HepG2 (cell line): ENCODE data around the gene CEACAM5. TPM values are rescaled to one million over a fixed set of nuclear protein-coding genes. Genes with fewer than 3 reads are reported as not detected.

Source experiments
- ATAC-seq: fragments of 200-7000 bp; cut with Tn5 transposase; 3 replicates; pipeline ENCODE4 v1.9.1; 2020; ENCODE audit warnings: mild to moderate bottlenecking, moderate library complexity
- BruUV-seq: library from RNA; stranded (reverse); fragments of 400-500 nt; replicated peaks from 2 replicates; lab custom pipeline; 2021; lab: Mats Ljungman, UMichigan
- CTCF ChIA-PET: fragments of 300-600 bp; formaldehyde crosslinking; extraction: SDS; loops from one replicate; lab custom pipeline; 2021; ENCODE audit warnings: low total read pairs, inconsistent platforms, low intra/inter-chr PET ratio; lab: Yijun Ruan, JAX
- POLR2A ChIA-PET: fragments of 350-600 bp; sonication (Branson Sonifier 250); formaldehyde crosslinking; loops from one replicate; lab custom pipeline; 2020; ENCODE audit warnings: antibody characterized with exemption, inconsistent platforms; lab: Yijun Ruan, JAX
- DNase-seq: peaks from one replicate; pipeline ENCODE4 v3.0.0-alpha.2; 2015; ENCODE audit warnings: low spot score
- FAIRE-seq: peaks from 3 replicates; lab custom pipeline; 2011; peaks lifted over from hg19 to GRCh38; lab: Jason Lieb, UNC
- H2AFZ ChIP-seq: one replicate; pipeline ENCODE4 v1.6.1; 2011; ENCODE audit warnings: low read length, inconsistent platforms
- H3K27ac ChIP-seq: fragments of 300-600 bp; 3 replicates; pipeline ENCODE4 v1.8.0; 2011; ENCODE audit warnings: mixed run types, mild to moderate bottlenecking, mixed read lengths, low read length, inconsistent platforms; ENCODE audit not compliant: insufficient read depth; ENCODE audit errors: extremely low read length
- H3K27me3 ChIP-seq, 2 experiments: fragments of 200-600 bp in 1 of 2; 2 replicates in 1 of 2; 3 replicates in 1 of 2; pipeline versions ENCODE4 v1.6.0 to v1.8.0; 2011; ENCODE audit warnings: low read length in 2 of 2, mild to moderate bottlenecking in 2 of 2, moderate library complexity in 2 of 2, inconsistent platforms in 1 of 2; ENCODE audit not compliant: insufficient read depth in 2 of 2, control insufficient read depth in 1 of 2
- H3K36me3 ChIP-seq, 2 experiments: fragments of 200-600 bp in 1 of 2; replicated peaks in 1 of 2; 2 replicates in 1 of 2; 3 replicates in 1 of 2; pipeline versions ENCODE4 v1.5.1 to v1.8.0; 2011; ENCODE audit warnings: low read length in 2 of 2, inconsistent platforms in 1 of 2; ENCODE audit not compliant: insufficient read depth in 2 of 2, control insufficient read depth in 1 of 2
- H3K4me1 ChIP-seq: 2 replicates; pipeline ENCODE4 v1.5.1; 2012; ENCODE audit warnings: low read length, inconsistent platforms; ENCODE audit not compliant: insufficient read depth
- H3K4me2 ChIP-seq: 2 replicates; pipeline ENCODE4 v1.6.0; 2011; ENCODE audit warnings: low read depth, low read length, inconsistent platforms
- H3K4me3 ChIP-seq, 3 experiments: fragments of 200-600 bp in 1 of 3; sonication (generic), shearing (Covaris generic) in 1 of 3; replicated peaks in 1 of 3; 2 replicates each; pipeline ENCODE4 v1.5.1; 2011 to 2016; ENCODE audit warnings: low read length in 3 of 3, inconsistent platforms in 2 of 3, low read depth in 2 of 3, mild to moderate bottlenecking in 2 of 3, control low read depth in 1 of 3, mixed read lengths in 1 of 3; ENCODE audit not compliant: insufficient read depth in 1 of 3
- H3K79me2 ChIP-seq: one replicate; pipeline ENCODE4 v1.6.1; 2011; ENCODE audit warnings: low read length, inconsistent platforms; ENCODE audit not compliant: insufficient read depth
- H3K9ac ChIP-seq: 2 replicates; pipeline ENCODE4 v1.6.0; 2011; ENCODE audit warnings: mild to moderate bottlenecking, low read depth, low read length, inconsistent platforms; ENCODE audit not compliant: insufficient read depth
- H3K9me3 ChIP-seq: 2 replicates; pipeline ENCODE4 v1.5.1; 2012; ENCODE audit warnings: mild to moderate bottlenecking, low read length
- H4K20me1 ChIP-seq: 2 replicates; pipeline ENCODE4 v1.6.0; 2011; ENCODE audit warnings: inconsistent platforms, mild to moderate bottlenecking, low read length, moderate library complexity; ENCODE audit not compliant: insufficient read depth
- AGO2 ChIP-seq: fragments of 200-400 bp; formaldehyde crosslinking; optimal IDR thresholded peaks from 2 replicates; pipeline ENCODE3; 2017; ENCODE audit warnings: mild to moderate bottlenecking, low read depth, low read length, moderate library complexity
- ATRX ChIP-seq: sonication (generic); formaldehyde crosslinking; IDR thresholded peaks from 2 replicates; pipeline ENCODE4 v1.4.0; 2020; ENCODE audit warnings: missing genetic modification reagents, borderline replicate concordance
- DPF2 ChIP-seq: sonication (generic); formaldehyde crosslinking; IDR thresholded peaks from 2 replicates; pipeline ENCODE4 v1.4.0; 2020; ENCODE audit warnings: mild to moderate bottlenecking, low read depth, missing genetic modification reagents, borderline replicate concordance
- EP300 ChIP-seq, 3 experiments: sonication (generic) in 1 of 3; formaldehyde crosslinking in 1 of 3; IDR thresholded peaks; 2 replicates each; pipeline versions ENCODE4 v1.5.1 to v1.6.1; 2011 to 2020; ENCODE audit warnings: low read depth in 2 of 3, low read length in 2 of 3, borderline replicate concordance in 1 of 3, improper control_type of control experiment in 1 of 3, mild to moderate bottlenecking in 1 of 3, missing genetic modification reagents in 1 of 3, moderate library complexity in 1 of 3
- HMG20B ChIP-seq: conservative IDR thresholded peaks from 2 replicates; pipeline ENCODE4 v1.6.1; 2016; ENCODE audit warnings: missing genetic modification reagents, missing compliant biosample characterization
- ZBTB3 ChIP-seq: sonication (generic); formaldehyde crosslinking; IDR thresholded peaks from 2 replicates; pipeline ENCODE4 v1.4.0; 2020; ENCODE audit warnings: low read depth, mild to moderate bottlenecking, moderate library complexity, missing genetic modification reagents, borderline replicate concordance
- WGBS: methylation state at CpG from one replicate; pipeline ENCODE4 v1.1.6; 2017; ENCODE audit warnings: low lambda C conversion rate; 5-methylcytosine and 5-hydroxymethylcytosine counted together
- in situ Hi-C: cut with HindIII; loops from 2 replicates; pipeline ENCODE4 v1.10.0; 2017; ENCODE audit warnings: low pct_unique_long_range_greater_than_20kb; ENCODE audit not compliant: extremely low pct_ligation_motif_present
- intact Hi-C: fragments of 100-400 bp; cut with micrococcal nuclease; formaldehyde crosslinking; loops from one replicate; pipeline ENCODE4 v1.10.0; 2022; ENCODE audit not compliant: unreplicated experiment
- polyA plus RNA-seq, 8 experiments: library from polyadenylated mRNA; depleted of rRNA in 3 of 8; stranded (reverse) in 7 of 8; unstranded in 1 of 8; fragments of >200 nt; fragmentation: Illumina TruSeq in 4 of 8; extraction: Trizol in 4 of 8; gene quantifications; 2 replicates each; pipeline versions ENCODE4 v1.2.1 to v1.2.3, GENCODE V29; 2011 to 2016; ENCODE audit warnings: low read depth in 4 of 8, missing spikeins in 1 of 8, mixed read lengths in 1 of 8; ENCODE audit not compliant: insufficient read depth in 1 of 8
- total RNA-seq, 5 experiments: library from RNA; depleted of rRNA; stranded (reverse); fragments of >200 nt; fragmentation: Illumina TruSeq; extraction: Trizol; gene quantifications; 2 replicates each; pipeline ENCODE4 v1.2.3, GENCODE V29; 2016; ENCODE audit warnings: low read depth in 1 of 5
- TF ChIP-seq, protein P1 (sequence below): sonication (generic); formaldehyde crosslinking; IDR thresholded peaks from 2 replicates; pipeline ENCODE4 v1.5.0; 2020; ENCODE audit warnings: missing genetic modification reagents
- TF ChIP-seq, protein P2 (sequence below): sonication (generic); formaldehyde crosslinking; IDR thresholded peaks from 2 replicates; pipeline ENCODE4 v1.5.0; 2020; ENCODE audit warnings: missing genetic modification reagents, mild to moderate bottlenecking, borderline replicate concordance

CEACAM5 gene
- total and polyA plus RNA-seq, 2 of the 13 experiments (the other 11 are each of a cell fraction or from before 2014, with no cell fraction given), result not detected

DNA sequence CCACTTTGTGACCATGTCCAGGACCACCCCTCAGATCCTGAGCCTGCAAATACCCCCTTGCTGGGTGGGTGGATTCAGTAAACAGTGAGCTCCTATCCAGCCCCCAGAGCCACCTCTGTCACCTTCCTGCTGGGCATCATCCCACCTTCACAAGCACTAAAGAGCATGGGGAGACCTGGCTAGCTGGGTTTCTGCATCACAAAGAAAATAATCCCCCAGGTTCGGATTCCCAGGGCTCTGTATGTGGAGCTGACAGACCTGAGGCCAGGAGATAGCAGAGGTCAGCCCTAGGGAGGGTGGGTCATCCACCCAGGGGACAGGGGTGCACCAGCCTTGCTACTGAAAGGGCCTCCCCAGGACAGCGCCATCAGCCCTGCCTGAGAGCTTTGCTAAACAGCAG, 12.7 kb upstream of the CEACAM5 start:
- intact Hi-C loops (no loop called here), in situ Hi-C loops (no loop called here)
- FAIRE-seq, result no peak

More for the DNA sequence above, 12.7 kb upstream of the CEACAM5 start:
- H3K9ac ChIP-seq, result no peak overlapping the region
- no CpG with 5 or more reads among the region's 2 CpGs for WGBS
- no peaks in the 10 kb centered on the region for H3K36me3 ChIP-seq
- BruUV-seq, result no TSS peak
- DNase-seq, result no peak
- H3K4me1 ChIP-seq, result no peaks in the 10 kb centered on the region
- TF ChIP-seq, protein P1, sequence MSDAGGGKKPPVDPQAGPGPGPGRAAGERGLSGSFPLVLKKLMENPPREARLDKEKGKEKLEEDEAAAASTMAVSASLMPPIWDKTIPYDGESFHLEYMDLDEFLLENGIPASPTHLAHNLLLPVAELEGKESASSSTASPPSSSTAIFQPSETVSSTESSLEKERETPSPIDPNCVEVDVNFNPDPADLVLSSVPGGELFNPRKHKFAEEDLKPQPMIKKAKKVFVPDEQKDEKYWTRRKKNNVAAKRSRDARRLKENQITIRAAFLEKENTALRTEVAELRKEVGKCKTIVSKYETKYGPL, result no peak
- TF ChIP-seq DPF2 (CRISPR knock-in tag) (no peak), AGO2 (no peak), ZBTB3 (no peak), ATRX (CRISPR knock-in tag) (no peak), HMG20B (CRISPR knock-in tag) (no peak), EP300 (IDR thresholded peaks at IDR 0.05; ENCODE audit: low read depth in 2 of 2, low read length in 2 of 2) (no peak), EP300 (CRISPR knock-in tag; IDR thresholded peaks at IDR 0.05; ENCODE audit: borderline replicate concordance) (no peak)
- TF ChIP-seq, protein P2, sequence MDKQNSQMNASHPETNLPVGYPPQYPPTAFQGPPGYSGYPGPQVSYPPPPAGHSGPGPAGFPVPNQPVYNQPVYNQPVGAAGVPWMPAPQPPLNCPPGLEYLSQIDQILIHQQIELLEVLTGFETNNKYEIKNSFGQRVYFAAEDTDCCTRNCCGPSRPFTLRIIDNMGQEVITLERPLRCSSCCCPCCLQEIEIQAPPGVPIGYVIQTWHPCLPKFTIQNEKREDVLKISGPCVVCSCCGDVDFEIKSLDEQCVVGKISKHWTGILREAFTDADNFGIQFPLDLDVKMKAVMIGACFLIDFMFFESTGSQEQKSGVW (CRISPR knock-in tag), result no peak
- TF ChIP-seq, all 625 proteins: peak for 0
- no peak for ATAC-seq
- Histone ChIP-seq H3K79me2 (no peaks in the 10 kb centered on the region), H3K9me3 (no peaks in the 10 kb centered on the region), H3K4me2 (no peak overlapping the region), H3K27me3 (peaks cover 0 to 4% of the 10 kb centered on the region in 2 experiments; a peak in 1 of 5 replicates), H4K20me1 (no peaks in the 10 kb centered on the region), H3K4me3 (no peak overlapping the region), H3K27ac (no peak overlapping the region), H2AFZ (no peak overlapping the region)
- CTCF ChIA-PET, result no interaction called here
- POLR2A ChIA-PET, result no interaction called here
